Activated T-cell treated with anti-CD3 and anti-CD28 coated beads, Interleukin-2, amount 50 U/mL, for 72 hours (primary cell): ENCODE data around the gene GIMAP5. TPM values are rescaled to one million over a fixed set of nuclear protein-coding genes. Genes with fewer than 3 reads are reported as not detected.

Experiments
- ATAC-seq, 2 donors: fragments of 150-1000 bp; cut with Tn5 transposase; replicated peaks in 1 of 2; 2 replicates each; pipeline ENCODE4 v1.10.0; 2021; ENCODE audit warnings: moderate library complexity in 2 of 2, mild to moderate bottlenecking in 1 of 2
- DNase-seq, 2 donors: peaks; one replicate each; pipeline ENCODE4 v3.0.0; 2021 to 2022; ENCODE audit warnings: mixed read lengths in 1 of 2
- H3K27ac Mint-ChIP-seq: one replicate; pipeline ENCODE4 v1.8.0; 2022; ENCODE audit warnings: mild to moderate bottlenecking, moderate library complexity, mixed read lengths
- H3K27me3 Mint-ChIP-seq: one replicate; pipeline ENCODE4 v1.8.0; 2022; ENCODE audit warnings: low read depth, mixed read lengths
- H3K36me3 Mint-ChIP-seq, 2 donors: one replicate each; pipeline ENCODE4 v1.8.0; 2022; ENCODE audit warnings: mixed read lengths in 2 of 2, mild to moderate bottlenecking in 1 of 2; ENCODE audit not compliant: insufficient read depth in 2 of 2
- H3K4me1 Mint-ChIP-seq: one replicate; pipeline ENCODE4 v1.8.0; 2022; ENCODE audit warnings: low read depth, mixed read lengths
- H3K4me3 Mint-ChIP-seq, 2 donors: one replicate each; pipeline ENCODE4 v1.8.0; 2022; ENCODE audit warnings: mild to moderate bottlenecking in 2 of 2, mixed read lengths in 2 of 2, moderate library complexity in 2 of 2
- H3K9me3 Mint-ChIP-seq, 2 donors: one replicate each; pipeline ENCODE4 v1.8.0; 2022; ENCODE audit warnings: mixed read lengths in 2 of 2
- total RNA-seq, 2 donors: library from RNA; stranded (reverse); gene quantifications; one replicate each; pipeline ENCODE4 v1.2.3, GENCODE V29; 2022

Gene GIMAP5
- total RNA-seq, 2 donors from 2014 or later, result 43.5 to 50.5 TPM

- ATAC-seq (peak; percentile 33 to 40), DNase-seq (no peak)
- H3K9me3 Mint-ChIP-seq, result peaks cover 4% of the 10 kb centered on the region in 2 donors
- H3K4me1 Mint-ChIP-seq, result peaks cover 92% of the 10 kb centered on the region
- H3K36me3 Mint-ChIP-seq, result peaks cover 35 to 48% of the 10 kb centered on the region in 2 donors
- peak overlapping the region; percentile 97 for H3K27ac Mint-ChIP-seq
- H3K27me3 Mint-ChIP-seq, result no peaks in the 10 kb centered on the region
- H3K4me3 Mint-ChIP-seq, result peak overlapping the region; percentile 91 to 97
Observed at GRCh38 chr7:150738591-150739001, 1.4 kb downstream of the GIMAP5 start.

- H3K27me3 Mint-ChIP-seq, result no peaks in the 10 kb centered on the region
Observed at GRCh38 chr7:150739033-150739432, 1.8 kb downstream of the GIMAP5 start.

GRCh38 chr7:150740053-150740452 lies 2.8 kb downstream of the GIMAP5 start:
- ATAC-seq (no peak), DNase-seq (no peak)
- Mint-ChIP-seq H3K27me3 (no peaks in the 10 kb centered on the region), H3K4me1 (peaks cover 92% of the 10 kb centered on the region), H3K9me3 (peaks cover 4% of the 10 kb centered on the region in 2 donors), H3K4me3 (peak overlapping the region; percentile 91 to 94), H3K27ac (peak overlapping the region; percentile 97), H3K36me3 (peaks cover 41 to 58% of the 10 kb centered on the region in 2 donors)

More at GRCh38 chr7:150739033-150739432, 1.8 kb downstream of the GIMAP5 start:
- Mint-ChIP-seq H3K4me3 (peak overlapping the region; percentile 91 to 97), H3K36me3 (peaks cover 36 to 50% of the 10 kb centered on the region in 2 donors), H3K4me1 (peaks cover 92% of the 10 kb centered on the region), H3K9me3 (peaks cover 4% of the 10 kb centered on the region in 2 donors), H3K27ac (peak overlapping the region; percentile 97)
- DNase-seq (no peak), ATAC-seq (no peak)

- peaks cover 4% of the 10 kb centered on the region in 2 donors for H3K9me3 Mint-ChIP-seq
- peak in 1 of 2 donors; percentile 52 for DNase-seq
- H3K4me3 Mint-ChIP-seq, result peak overlapping the region; percentile 91 to 94
- H3K27ac Mint-ChIP-seq, result peak overlapping the region; percentile 97
- peaks cover 90% of the 10 kb centered on the region for H3K4me1 Mint-ChIP-seq
- peak; percentile 21 to 35 for ATAC-seq
- peaks cover 41 to 59% of the 10 kb centered on the region in 2 donors for H3K36me3 Mint-ChIP-seq
- no peaks in the 10 kb centered on the region for H3K27me3 Mint-ChIP-seq
Observed at GRCh38 chr7:150742286-150742968, 5.2 kb downstream of the GIMAP5 start.

- Mint-ChIP-seq H3K4me1 (peaks cover 96% of the 10 kb centered on the region), H3K4me3 (peak overlapping the region; percentile 91 to 94), H3K27ac (peak overlapping the region; percentile 13), H3K36me3 (peaks cover 34 to 51% of the 10 kb centered on the region in 2 donors), H3K27me3 (no peaks in the 10 kb centered on the region), H3K9me3 (peaks cover 4% of the 10 kb centered on the region in 2 donors)
- no peak for DNase-seq
- ATAC-seq, result no peak
Observed at GRCh38 chr7:150744041-150744656, 6.9 kb downstream of the GIMAP5 start.

- no peak for DNase-seq
Observed at GRCh38 chr7:150745086-150745485, 7.9 kb downstream of the GIMAP5 start.

GRCh38 chr7:150745876-150746275 lies 8.7 kb downstream of the GIMAP5 start:
- ATAC-seq (no peak), DNase-seq (no peak)
- Mint-ChIP-seq H3K27me3 (no peaks in the 10 kb centered on the region), H3K4me3 (peak overlapping the region; percentile 48 to 94), H3K9me3 (peaks cover 0 to 3% of the 10 kb centered on the region in 2 donors), H3K36me3 (peaks cover 22 to 35% of the 10 kb centered on the region in 2 donors), H3K4me1 (peaks cover 98% of the 10 kb centered on the region), H3K27ac (peak overlapping the region; percentile 40)

More at GRCh38 chr7:150745086-150745485, 7.9 kb downstream of the GIMAP5 start:
- Mint-ChIP-seq H3K27ac (peak overlapping the region; percentile 40), H3K27me3 (no peaks in the 10 kb centered on the region), H3K4me1 (peaks cover 98% of the 10 kb centered on the region), H3K9me3 (peaks cover 0 to 2% of the 10 kb centered on the region in 2 donors), H3K4me3 (peak overlapping the region; percentile 91 to 94), H3K36me3 (peaks cover 29 to 43% of the 10 kb centered on the region in 2 donors)
- ATAC-seq, result peak in 1 of 2 donors; percentile 12

GRCh38 chr7:150746921-150747320 lies 9.7 kb downstream of the GIMAP5 start:
- Mint-ChIP-seq H3K27me3 (no peaks in the 10 kb centered on the region), H3K27ac (peak overlapping the region; percentile 69), H3K4me3 (peak overlapping the region; percentile 48 to 58), H3K36me3 (peaks cover 15 to 26% of the 10 kb centered on the region in 2 donors), H3K4me1 (peaks cover 93% of the 10 kb centered on the region), H3K9me3 (peaks cover 0 to 3% of the 10 kb centered on the region in 2 donors)
- no peak for DNase-seq
- no peak for ATAC-seq

GRCh38 chr7:150748376-150748775 lies 11.2 kb downstream of the GIMAP5 start:
- ATAC-seq (peak in 1 of 2 donors; percentile 45), DNase-seq (no peak)
- H3K27me3 Mint-ChIP-seq, result no peaks in the 10 kb centered on the region
- peaks cover 91% of the 10 kb centered on the region for H3K4me1 Mint-ChIP-seq
- peaks cover 6 to 14% of the 10 kb centered on the region in 2 donors for H3K36me3 Mint-ChIP-seq
- H3K27ac Mint-ChIP-seq, result peak overlapping the region; percentile 69
- peak overlapping the region in 1 of 2 donors; percentile 22 for H3K4me3 Mint-ChIP-seq
- H3K9me3 Mint-ChIP-seq, result peaks cover 0 to 3% of the 10 kb centered on the region in 2 donors

- H3K27me3 Mint-ChIP-seq, result no peaks in the 10 kb centered on the region
- H3K36me3 Mint-ChIP-seq, result no peaks in the 10 kb centered on the region
- peaks cover 90% of the 10 kb centered on the region for H3K4me1 Mint-ChIP-seq
- H3K9me3 Mint-ChIP-seq, result peaks cover 2 to 3% of the 10 kb centered on the region in 2 donors
- H3K27ac Mint-ChIP-seq, result no peak overlapping the region
- DNase-seq, result no peak
- H3K4me3 Mint-ChIP-seq, result peak overlapping the region in 1 of 2 donors; percentile 16
- ATAC-seq, result no peak
Observed at GRCh38 chr7:150751702-150752101, 14.5 kb downstream of the GIMAP5 start.

- Mint-ChIP-seq H3K4me1 (peaks cover 81% of the 10 kb centered on the region), H3K9me3 (peaks cover 2 to 3% of the 10 kb centered on the region in 2 donors), H3K4me3 (peak overlapping the region in 1 of 2 donors; percentile 57), H3K36me3 (no peaks in the 10 kb centered on the region), H3K27ac (peak overlapping the region; percentile 91), H3K27me3 (no peaks in the 10 kb centered on the region)
- DNase-seq (no peak), ATAC-seq (no peak)
Observed at GRCh38 chr7:150753239-150753638, 16.0 kb downstream of the GIMAP5 start.

- ATAC-seq (peak; percentile 59 to 65), DNase-seq (peak in 1 of 2 donors; percentile 50)
- Mint-ChIP-seq H3K27me3 (no peaks in the 10 kb centered on the region), H3K4me1 (peaks cover 73% of the 10 kb centered on the region), H3K9me3 (peaks cover 2 to 3% of the 10 kb centered on the region in 2 donors), H3K27ac (peak overlapping the region; percentile 82), H3K4me3 (peak overlapping the region; percentile 38 to 69), H3K36me3 (no peaks in the 10 kb centered on the region)
Observed at GRCh38 chr7:150753826-150754603, 16.8 kb downstream of the GIMAP5 start.
